Measurements from ENCODE around the gene VPS41.

The VPS41 gene

DNA sequence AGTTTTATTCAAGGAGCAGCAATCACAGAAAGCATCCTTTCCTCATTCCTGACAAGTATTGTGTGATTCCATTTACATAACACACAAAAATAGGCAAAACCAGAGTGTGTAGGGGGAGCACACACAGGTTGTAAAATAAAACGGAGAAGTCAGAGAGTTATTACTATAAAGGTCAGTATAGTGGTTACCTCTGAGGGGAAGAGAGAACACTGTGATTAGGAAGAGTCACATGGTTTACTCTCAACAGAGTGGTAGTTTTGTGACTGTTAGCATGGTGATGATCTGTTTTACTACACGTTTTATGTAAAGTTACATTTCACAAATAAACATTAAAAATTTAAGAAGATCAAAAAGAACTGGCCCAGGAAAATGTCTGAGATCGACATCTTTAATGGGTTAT lies 74.6 kb downstream of the VPS41 start:
- TF ChIP-seq, protein P1, sequence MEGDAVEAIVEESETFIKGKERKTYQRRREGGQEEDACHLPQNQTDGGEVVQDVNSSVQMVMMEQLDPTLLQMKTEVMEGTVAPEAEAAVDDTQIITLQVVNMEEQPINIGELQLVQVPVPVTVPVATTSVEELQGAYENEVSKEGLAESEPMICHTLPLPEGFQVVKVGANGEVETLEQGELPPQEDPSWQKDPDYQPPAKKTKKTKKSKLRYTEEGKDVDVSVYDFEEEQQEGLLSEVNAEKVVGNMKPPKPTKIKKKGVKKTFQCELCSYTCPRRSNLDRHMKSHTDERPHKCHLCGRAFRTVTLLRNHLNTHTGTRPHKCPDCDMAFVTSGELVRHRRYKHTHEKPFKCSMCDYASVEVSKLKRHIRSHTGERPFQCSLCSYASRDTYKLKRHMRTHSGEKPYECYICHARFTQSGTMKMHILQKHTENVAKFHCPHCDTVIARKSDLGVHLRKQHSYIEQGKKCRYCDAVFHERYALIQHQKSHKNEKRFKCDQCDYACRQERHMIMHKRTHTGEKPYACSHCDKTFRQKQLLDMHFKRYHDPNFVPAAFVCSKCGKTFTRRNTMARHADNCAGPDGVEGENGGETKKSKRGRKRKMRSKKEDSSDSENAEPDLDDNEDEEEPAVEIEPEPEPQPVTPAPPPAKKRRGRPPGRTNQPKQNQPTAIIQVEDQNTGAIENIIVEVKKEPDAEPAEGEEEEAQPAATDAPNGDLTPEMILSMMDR (IDR thresholded peaks at IDR 0.05; ENCODE audit: low read depth, low read length, missing control alignments) = no peak
- no peak overlapping the region for H3K4me3 ChIP-seq (replicated peaks; ENCODE audit: low read depth, low read length)
- DNase-seq (ENCODE audit: extremely low read depth, low read depth) = no peak

DNA sequence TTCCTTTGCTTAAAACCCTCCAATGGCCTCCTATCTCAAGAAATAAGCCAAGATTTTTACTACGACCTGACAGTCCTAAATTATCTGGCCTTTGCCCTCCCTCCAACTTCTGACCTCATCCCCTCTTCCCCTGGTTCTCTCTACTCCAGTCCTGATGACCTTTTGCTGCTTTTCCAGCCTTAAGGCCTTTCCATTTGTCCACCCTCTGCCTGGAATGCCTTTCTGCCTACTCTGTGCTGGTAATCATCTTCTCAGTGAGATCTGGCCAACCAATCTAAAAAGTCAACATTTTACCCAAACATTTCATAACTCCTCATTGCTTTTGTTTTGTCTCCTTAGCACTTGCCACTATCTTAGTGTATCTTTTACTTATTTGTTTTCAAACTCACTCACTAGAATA lies 75.7 kb downstream of the VPS41 start:
- no peak overlapping the region for H3K4me3 ChIP-seq (replicated peaks; ENCODE audit: low read depth, low read length)
- TF ChIP-seq, protein P1 (IDR thresholded peaks at IDR 0.05; ENCODE audit: low read depth, low read length, missing control alignments) = no peak
- no peak for DNase-seq (ENCODE audit: extremely low read depth, low read depth)

DNA sequence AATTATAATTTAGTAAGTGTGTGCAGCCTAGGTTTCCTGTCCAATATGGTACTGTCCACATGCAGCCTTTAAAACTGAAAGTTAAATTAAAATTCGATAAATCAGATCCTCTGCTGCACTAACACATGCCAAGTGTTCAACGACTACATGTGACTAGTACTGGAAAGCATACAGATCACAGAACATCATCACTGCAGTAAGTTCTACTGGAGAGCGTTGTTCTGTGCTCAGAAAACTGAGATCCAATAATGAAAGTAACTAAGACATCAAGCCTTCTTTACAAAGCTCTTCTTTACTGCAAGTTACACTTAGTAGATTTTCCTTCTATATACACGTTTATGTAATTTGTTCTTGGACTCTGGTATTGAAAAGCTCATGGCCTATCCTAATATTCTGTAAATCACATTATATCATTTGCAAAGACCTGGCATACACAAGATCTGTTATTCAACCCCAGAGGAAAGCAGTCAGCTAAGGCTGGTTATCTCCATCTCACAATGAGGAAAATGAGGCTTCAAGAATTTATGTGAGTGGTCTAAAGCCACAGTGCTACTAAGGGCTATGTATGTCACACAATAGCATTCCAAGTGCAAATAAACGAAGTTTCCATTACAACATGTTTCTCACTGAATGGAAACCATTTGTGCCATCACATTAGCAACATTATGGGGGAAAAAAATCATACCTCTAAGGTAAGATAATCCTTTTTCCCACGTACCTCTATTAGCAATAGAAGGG lies 77.6 kb downstream of the VPS41 start:
- TF ChIP-seq, protein P1 (IDR thresholded peaks at IDR 0.05; ENCODE audit: low read depth, low read length, missing control alignments) = no peak
- no peak overlapping the region for H3K4me3 ChIP-seq (replicated peaks; ENCODE audit: low read depth, low read length)
- no peak for DNase-seq (ENCODE audit: extremely low read depth, low read depth)

DNA sequence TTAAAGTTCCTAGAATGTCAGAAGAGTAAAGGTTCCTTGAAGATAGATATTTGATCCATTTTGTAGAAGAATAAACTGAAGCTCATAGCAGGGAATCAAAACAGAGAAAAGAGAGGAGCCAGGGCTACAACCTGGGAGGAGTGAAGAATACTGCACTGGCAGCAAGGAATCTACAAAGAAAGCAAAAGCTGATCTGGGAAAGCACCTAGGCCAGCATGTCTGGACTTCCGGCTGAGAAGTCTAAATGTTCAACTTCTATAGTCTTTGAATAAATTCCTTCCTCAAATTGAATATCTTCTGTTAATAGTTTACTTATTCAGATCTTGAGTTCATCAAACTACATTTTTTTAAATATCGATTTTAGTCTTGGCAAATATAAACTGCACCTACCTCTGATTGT lies 78.2 kb downstream of the VPS41 start:
- no peak overlapping the region for H3K4me3 ChIP-seq (replicated peaks; ENCODE audit: low read depth, low read length)
- DNase-seq (ENCODE audit: extremely low read depth, low read depth) = no peak
- TF ChIP-seq, protein P1 (IDR thresholded peaks at IDR 0.05; ENCODE audit: low read depth, low read length, missing control alignments) = no peak

DNA sequence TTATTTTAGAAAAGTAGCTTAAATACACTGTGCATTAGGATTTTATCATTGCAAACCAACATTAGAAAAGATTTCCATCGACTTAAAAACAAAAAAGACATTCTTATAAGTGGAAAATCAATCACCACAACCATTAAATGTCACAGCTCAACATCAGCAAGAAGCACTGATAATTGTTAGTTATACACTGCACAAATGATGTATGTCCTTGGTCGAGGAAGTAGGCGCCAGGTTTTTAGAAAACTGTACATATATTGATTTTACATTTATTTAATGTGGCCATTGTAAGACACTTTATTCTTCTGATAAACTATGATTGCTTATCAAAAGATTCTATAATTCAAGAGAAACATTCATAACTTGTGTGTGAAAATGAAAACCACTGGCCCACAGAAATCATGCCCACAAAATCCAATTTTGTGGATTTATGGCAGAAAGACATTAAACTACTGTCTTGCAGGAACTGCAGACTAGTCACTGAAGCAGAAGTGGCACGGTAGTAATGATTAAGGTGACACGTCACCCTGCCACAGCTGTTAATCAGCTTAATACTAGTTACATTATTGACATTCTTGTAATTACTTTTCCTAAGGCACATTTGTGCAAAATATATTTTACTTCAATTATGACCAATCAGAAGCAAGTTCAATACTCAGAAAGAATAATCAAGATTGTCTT lies 79.4 kb downstream of the VPS41 start:
- DNase-seq (ENCODE audit: extremely low read depth, low read depth) = no peak
- H3K4me3 ChIP-seq (replicated peaks; ENCODE audit: low read depth, low read length) = no peak overlapping the region
- TF ChIP-seq, protein P1 (IDR thresholded peaks at IDR 0.05; ENCODE audit: low read depth, low read length, missing control alignments) = no peak

DNA sequence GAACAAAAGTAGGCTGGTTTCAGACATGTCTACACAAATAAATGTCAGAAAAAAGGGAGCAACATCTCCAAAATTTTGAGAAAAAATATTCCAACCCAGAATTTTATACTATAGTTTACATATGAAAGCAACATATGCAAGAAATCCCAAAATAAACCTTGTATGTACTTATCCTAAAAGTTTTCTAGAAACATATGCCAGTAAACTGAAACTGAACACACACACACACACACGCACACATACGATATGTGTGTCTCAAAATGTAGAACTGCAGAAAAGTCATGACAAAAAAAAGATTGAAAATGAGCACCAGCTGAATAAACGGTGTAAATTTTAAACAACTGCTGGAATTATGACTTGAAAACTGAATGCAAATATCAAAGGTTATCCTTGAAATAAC lies 81.0 kb downstream of the VPS41 start:
- TF ChIP-seq, protein P1 (IDR thresholded peaks at IDR 0.05; ENCODE audit: low read depth, low read length, missing control alignments) = no peak

More for the DNA sequence above, 81.0 kb downstream of the VPS41 start:
- no peak for DNase-seq (ENCODE audit: extremely low read depth, low read depth)
- no peak overlapping the region for H3K4me3 ChIP-seq (replicated peaks; ENCODE audit: low read depth, low read length)

Data from HFF-Myc (cell line).